ENCODE data around the gene LYL1. TPM values are rescaled to one million over a fixed set of nuclear protein-coding genes. Genes with fewer than 3 reads are reported as not detected.

Gene LYL1
- total RNA-seq, 2 donors from 2014 or later: 4.8 to 6.3 TPM

DNA sequence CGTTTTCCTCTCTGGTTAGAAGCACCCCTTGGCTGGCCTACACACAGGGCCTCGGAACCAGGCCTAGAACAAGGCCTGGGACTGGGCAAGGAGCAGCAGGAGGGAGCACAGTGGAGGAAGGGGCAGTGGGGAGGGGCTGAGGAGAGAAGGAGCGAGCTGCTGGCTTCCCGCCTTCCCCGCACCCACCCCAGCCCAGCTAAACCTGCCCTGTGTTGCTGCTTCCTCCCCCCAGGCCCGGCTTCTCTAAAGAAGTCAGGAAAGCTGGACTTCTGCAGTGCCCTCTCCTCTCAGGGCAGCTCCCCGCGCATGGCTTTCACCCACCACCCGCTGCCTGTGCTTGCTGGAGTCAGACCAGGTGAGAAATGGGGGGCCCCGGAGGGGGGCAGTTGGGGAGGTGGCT lies 24.3 kb downstream of the LYL1 start:
- no peaks in the 10 kb centered on the region for H3K27me3 Mint-ChIP-seq (ENCODE audit: low read depth)

DNA sequence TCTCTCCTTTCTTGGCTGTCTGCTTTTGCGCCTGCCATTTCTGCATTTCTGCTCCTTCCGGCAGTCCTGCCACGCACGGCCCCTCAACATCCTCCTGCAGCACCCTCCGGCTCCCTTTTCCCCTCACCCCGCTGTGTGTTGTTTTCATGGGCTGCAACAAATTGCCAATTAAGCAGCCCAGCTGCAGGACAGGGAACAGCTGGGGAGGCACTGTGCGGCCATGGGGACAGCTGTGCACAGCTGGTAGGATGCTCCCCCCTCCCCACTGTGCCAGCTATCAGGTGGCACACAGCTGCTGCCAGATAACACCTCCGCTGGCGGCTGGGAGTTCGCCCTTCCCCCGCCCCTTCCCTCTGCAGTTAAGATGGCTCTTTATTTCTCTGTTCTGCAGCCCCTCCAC lies 25.4 kb downstream of the LYL1 start:
- ATAC-seq (replicated peaks in 1 of 2) (no peak), DNase-seq (no peak)
- Mint-ChIP-seq H3K36me3 (ENCODE audit: insufficient read depth in 2 of 2) (no peaks in the 10 kb centered on the region), H3K9me3 (no peaks in the 10 kb centered on the region), H3K27ac (no peak overlapping the region), H3K27me3 (ENCODE audit: low read depth) (no peaks in the 10 kb centered on the region), H3K4me3 (no peak overlapping the region), H3K4me1 (ENCODE audit: low read depth) (no peaks in the 10 kb centered on the region)

More for the DNA sequence above, 24.3 kb downstream of the LYL1 start:
- Mint-ChIP-seq H3K4me1 (ENCODE audit: low read depth) (no peaks in the 10 kb centered on the region), H3K4me3 (no peak overlapping the region), H3K27ac (no peak overlapping the region), H3K36me3 (ENCODE audit: insufficient read depth in 2 of 2) (no peaks in the 10 kb centered on the region), H3K9me3 (no peaks in the 10 kb centered on the region)
- DNase-seq (no peak), ATAC-seq (replicated peaks in 1 of 2) (no peak)

DNA sequence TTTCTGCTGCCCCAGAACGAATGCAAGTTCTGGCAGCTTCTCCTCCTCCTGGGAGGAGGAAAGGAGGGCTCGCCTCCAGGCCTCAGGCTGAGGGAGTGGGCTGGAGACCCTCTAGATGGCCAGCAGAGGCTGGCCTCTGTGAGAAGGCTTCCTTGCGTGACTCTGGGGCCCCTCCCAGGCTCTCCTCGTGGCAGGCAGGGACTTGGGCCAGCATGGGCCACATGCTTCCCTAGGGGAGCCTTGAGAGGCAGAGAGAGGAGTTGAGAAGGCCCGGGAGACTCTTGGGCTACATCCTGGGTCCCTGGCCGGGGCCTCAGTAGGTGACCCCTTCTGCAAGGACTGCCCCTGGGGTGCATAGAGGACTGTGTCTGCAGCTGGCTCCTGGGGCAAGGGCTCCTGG lies 25.9 kb downstream of the LYL1 start:
- H3K27me3 Mint-ChIP-seq (ENCODE audit: low read depth): no peaks in the 10 kb centered on the region
- DNase-seq (no peak), ATAC-seq (replicated peaks in 1 of 2) (no peak)
- H3K4me3 Mint-ChIP-seq: no peak overlapping the region
- no peaks in the 10 kb centered on the region for H3K9me3 Mint-ChIP-seq
- H3K27ac Mint-ChIP-seq: no peak overlapping the region
- H3K4me1 Mint-ChIP-seq (ENCODE audit: low read depth): no peaks in the 10 kb centered on the region
- no peaks in the 10 kb centered on the region for H3K36me3 Mint-ChIP-seq (ENCODE audit: insufficient read depth in 2 of 2)

DNA sequence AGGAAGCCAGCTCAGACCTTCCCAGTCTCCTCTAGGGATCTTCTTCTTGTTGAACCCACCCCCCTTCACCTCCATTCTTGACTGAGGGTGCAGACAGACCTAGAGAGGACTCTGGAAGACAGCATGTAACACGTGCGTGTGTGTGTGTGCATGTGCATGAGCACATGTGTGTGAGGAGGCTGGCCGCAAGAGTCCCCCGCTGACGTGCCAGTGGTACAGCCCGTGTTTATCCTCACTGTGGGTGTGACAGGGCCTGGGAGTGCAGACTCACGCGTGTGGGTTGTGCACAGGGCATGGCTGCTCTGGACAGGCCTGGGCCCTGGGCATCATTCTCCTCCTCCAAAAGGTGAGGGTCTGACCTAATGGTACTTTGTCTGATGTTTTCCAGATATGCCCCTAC lies 26.3 kb downstream of the LYL1 start:
- ATAC-seq (replicated peaks in 1 of 2): no peak
- no peaks in the 10 kb centered on the region for H3K36me3 Mint-ChIP-seq (ENCODE audit: insufficient read depth in 2 of 2)
- H3K27ac Mint-ChIP-seq: no peak overlapping the region
- H3K9me3 Mint-ChIP-seq: no peaks in the 10 kb centered on the region
- no peaks in the 10 kb centered on the region for H3K27me3 Mint-ChIP-seq (ENCODE audit: low read depth)
- no peak for DNase-seq
- no peaks in the 10 kb centered on the region for H3K4me1 Mint-ChIP-seq (ENCODE audit: low read depth)
- H3K4me3 Mint-ChIP-seq: no peak overlapping the region

DNA sequence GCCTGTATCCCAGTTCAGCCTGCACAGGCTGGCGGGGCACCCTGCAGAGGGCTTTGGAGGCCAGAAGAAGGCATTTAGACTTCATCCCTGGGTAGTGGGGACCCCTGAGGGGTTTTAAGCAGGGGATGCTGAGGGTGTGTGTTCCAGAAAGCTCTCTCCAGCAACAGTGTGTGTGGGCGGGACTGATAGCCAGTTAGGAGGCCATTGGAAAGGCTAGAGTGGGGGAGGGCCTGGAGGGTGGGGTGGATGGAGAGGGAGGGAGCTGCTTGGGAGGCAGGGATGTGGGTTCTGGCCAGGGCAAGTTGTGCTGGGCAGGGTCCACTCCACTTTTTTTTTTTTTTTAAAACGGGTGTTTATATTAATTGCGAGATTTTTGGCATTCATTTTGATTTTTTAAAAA lies 28.3 kb downstream of the LYL1 start:
- DNase-seq (no peak), ATAC-seq (replicated peaks in 1 of 2) (no peak)
- Mint-ChIP-seq H3K4me3 (no peak overlapping the region), H3K9me3 (no peaks in the 10 kb centered on the region), H3K36me3 (ENCODE audit: insufficient read depth in 2 of 2) (no peaks in the 10 kb centered on the region), H3K27ac (no peak overlapping the region), H3K27me3 (ENCODE audit: low read depth) (no peaks in the 10 kb centered on the region), H3K4me1 (ENCODE audit: low read depth) (no peaks in the 10 kb centered on the region)

DNA sequence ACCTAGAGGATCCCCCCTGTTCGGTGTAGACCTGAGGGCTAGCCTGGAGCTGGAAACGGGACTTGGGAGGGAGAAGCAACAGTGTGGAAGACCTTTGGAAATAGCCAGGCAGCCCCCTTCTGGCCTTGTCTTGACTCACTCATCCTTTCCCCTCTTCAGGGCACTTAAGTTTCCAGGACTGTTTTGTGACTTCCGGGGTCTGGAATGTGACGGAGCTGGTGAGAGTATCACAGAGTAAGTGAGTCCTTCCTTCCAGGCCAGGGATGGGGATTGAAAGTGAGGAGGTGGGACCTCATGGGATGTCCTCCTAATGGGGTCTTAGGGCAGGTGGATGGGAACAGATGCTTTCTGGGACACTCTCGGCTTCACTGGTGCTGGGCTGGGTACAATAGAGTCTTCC lies 29.4 kb downstream of the LYL1 start:
- H3K4me3 Mint-ChIP-seq: no peak overlapping the region
- H3K27me3 Mint-ChIP-seq (ENCODE audit: low read depth): no peaks in the 10 kb centered on the region
- no peak for DNase-seq
- no peak overlapping the region for H3K27ac Mint-ChIP-seq
- H3K9me3 Mint-ChIP-seq: no peaks in the 10 kb centered on the region
- ATAC-seq (replicated peaks in 1 of 2): no peak
- no peaks in the 10 kb centered on the region for H3K4me1 Mint-ChIP-seq (ENCODE audit: low read depth)
- no peaks in the 10 kb centered on the region for H3K36me3 Mint-ChIP-seq (ENCODE audit: insufficient read depth in 2 of 2)

DNA sequence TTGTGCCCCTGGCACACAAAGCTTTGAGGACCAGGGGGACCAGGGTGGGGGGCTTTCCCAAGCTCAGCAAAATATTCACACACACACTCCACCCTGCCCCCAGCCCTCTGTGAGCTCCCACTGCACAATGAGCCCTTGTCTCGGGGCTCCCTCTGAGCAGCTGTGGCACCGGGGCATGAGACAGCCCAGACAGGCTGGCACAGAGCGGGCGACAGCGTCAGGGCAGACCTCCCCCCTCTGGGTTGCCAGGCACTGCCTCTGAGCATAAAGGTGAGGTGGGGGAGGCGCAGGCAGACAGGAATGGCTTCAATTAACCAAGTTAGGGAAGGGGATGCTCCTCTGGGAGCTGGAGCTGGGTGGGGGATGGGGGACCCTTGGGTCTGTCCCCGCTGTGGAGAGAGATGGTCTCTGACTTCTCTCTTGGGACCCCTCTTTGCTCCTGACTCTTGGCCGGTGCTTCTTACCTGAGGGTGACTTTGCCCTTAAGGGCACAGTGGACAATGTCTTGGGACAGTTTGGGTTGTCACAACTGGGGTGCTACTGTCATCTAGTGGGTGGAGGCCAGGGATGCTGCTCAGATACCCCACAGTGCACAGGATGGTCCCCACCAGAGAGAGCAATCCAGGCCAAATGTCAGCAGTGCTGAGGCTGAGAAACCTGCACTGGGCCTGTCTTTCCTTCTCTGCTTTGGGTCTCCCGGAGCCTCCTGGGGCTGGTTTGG lies 30.3 kb downstream of the LYL1 start:
- H3K4me1 Mint-ChIP-seq (ENCODE audit: low read depth): no peaks in the 10 kb centered on the region
- no peaks in the 10 kb centered on the region for H3K9me3 Mint-ChIP-seq
- no peaks in the 10 kb centered on the region for H3K27me3 Mint-ChIP-seq (ENCODE audit: low read depth)
- ATAC-seq (replicated peaks in 1 of 2) (no peak), DNase-seq (no peak)
- no peak overlapping the region for H3K4me3 Mint-ChIP-seq
- H3K36me3 Mint-ChIP-seq (ENCODE audit: insufficient read depth in 2 of 2): no peaks in the 10 kb centered on the region
- H3K27ac Mint-ChIP-seq: no peak overlapping the region

DNA sequence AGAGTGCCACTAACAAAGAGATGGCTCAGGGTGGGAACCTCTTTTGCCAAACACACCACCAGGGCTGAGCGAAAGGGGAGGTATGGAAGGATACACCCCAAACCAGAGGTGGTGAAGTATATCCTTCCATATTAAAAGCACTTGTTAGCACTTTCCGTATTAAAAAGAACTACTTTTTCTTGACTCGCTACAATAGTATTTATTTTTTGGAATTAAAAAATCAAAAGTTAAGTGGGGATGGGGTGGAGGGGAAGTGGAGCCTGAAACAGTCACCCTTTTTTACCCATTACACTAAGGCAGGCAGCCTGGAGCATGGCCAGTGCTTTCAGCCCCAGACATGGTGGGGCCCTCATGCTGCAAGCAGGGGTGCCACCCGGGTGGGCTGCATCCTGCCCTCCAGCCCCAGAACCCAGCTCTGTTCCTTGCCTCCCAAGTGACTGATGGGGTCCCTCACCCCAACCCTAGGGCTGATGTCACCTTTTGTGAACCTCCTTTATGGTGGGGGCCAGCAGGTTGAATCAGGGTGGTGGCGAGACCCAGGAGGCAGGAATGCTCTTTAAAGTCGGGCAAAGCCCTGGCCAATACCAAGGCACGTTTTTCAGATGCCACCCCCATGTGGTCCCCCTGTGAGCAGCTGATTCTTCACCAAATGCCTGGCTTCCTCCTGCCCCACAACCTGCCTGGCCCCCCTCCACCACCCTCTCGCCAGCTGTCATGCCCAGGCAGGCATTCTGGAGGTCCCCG lies 31.0 kb downstream of the LYL1 start:
- ATAC-seq (replicated peaks in 1 of 2) (no peak), DNase-seq (no peak)
- no peaks in the 10 kb centered on the region for H3K27me3 Mint-ChIP-seq (ENCODE audit: low read depth)
- H3K36me3 Mint-ChIP-seq (ENCODE audit: insufficient read depth in 2 of 2): no peaks in the 10 kb centered on the region
- no peak overlapping the region for H3K27ac Mint-ChIP-seq
- H3K9me3 Mint-ChIP-seq: no peaks in the 10 kb centered on the region
- H3K4me1 Mint-ChIP-seq (ENCODE audit: low read depth): no peaks in the 10 kb centered on the region
- H3K4me3 Mint-ChIP-seq: no peak overlapping the region

DNA sequence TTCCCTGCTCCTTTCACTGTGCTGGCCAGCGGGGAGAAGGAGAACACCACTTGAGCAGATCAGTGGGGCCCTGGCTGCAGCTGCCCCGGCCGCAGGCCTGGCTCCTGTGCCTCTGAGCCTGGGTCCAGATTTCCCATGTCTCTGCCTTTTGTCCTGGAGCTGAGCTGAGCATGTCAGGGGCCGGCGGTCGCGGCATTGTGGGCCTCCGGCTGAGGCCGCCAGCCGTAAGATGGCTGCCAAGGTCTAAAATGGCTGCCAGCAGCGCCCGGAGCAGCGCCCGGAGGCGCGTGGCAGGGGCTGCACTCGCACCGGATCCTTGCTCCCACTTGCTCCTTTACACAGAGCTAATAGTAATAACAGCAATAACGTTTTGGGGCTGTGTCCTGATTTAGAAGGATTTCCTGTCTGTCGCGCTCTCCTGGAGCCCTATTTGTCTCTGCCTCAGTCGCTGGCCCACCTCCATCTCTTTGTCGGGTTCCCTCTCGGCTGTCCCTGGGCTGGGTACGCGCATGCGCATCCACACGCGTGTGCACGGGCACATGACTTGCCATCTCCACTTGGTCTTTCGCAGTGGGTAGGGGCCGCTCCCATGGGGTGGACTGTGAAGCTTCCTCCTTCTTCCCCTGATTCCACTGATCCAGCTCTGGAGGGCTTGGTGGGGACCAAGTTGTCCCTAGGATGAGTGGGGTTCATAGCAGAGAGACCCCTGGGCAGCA lies 32.1 kb downstream of the LYL1 start:
- no peaks in the 10 kb centered on the region for H3K36me3 Mint-ChIP-seq (ENCODE audit: insufficient read depth in 2 of 2)
- no peak overlapping the region for H3K4me3 Mint-ChIP-seq
- H3K27ac Mint-ChIP-seq: no peak overlapping the region
- ATAC-seq (replicated peaks in 1 of 2) (no peak), DNase-seq (no peak)
- no peaks in the 10 kb centered on the region for H3K27me3 Mint-ChIP-seq (ENCODE audit: low read depth)
- H3K9me3 Mint-ChIP-seq: no peaks in the 10 kb centered on the region
- no peaks in the 10 kb centered on the region for H3K4me1 Mint-ChIP-seq (ENCODE audit: low read depth)

DNA sequence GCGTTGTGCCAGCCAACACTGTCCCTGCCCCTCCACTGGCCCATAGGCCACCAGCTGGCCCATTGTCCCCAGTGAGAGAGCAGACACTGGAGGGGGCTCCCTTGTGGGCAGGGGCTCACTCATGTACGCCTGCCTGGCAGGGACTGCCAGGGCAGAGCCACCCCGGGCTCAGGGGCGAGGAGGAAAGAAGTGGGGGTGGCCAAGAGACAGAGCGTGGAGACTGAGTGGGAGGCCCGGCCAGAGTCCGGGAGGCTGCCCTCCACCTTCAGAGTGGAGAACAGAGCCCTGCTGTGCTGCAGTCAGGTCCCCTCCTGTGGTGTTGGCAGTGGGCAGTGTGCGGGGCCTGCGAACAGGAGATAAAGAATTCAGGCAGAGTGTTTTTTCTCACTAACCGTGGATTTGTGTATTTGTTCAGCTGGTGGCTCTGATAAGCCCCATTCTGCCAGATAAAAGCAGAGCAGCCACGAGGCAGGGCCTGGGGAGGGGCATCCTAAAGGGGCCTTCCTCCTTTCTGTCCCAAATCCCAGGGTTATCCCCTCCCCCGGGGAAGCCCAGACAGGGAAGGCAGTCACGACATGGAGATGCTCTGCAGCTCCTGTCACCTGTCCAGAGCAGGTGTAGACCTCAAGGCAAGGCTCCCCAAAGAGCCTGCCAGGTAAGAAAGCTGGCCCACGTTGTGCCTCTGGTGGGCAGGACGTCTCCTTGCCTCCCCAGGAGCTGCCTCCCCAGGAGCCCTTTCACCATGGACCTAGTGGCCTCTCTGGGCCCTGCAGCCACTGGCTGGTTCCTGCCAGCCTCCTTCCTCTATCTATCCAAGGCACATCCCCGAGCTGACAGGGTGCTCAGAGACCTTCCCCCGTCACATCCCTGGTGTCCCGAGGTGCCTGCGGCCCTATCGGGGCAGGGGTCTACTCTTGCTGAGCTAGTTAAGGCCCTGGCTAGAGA lies 33.0 kb downstream of the LYL1 start:
- no peaks in the 10 kb centered on the region for H3K27me3 Mint-ChIP-seq (ENCODE audit: low read depth)
- no peak for DNase-seq
- no peak overlapping the region for H3K4me3 Mint-ChIP-seq
- no peak for ATAC-seq (replicated peaks in 1 of 2)
- H3K36me3 Mint-ChIP-seq (ENCODE audit: insufficient read depth in 2 of 2): no peaks in the 10 kb centered on the region
- H3K4me1 Mint-ChIP-seq (ENCODE audit: low read depth): no peaks in the 10 kb centered on the region
- no peak overlapping the region for H3K27ac Mint-ChIP-seq
- H3K9me3 Mint-ChIP-seq: no peaks in the 10 kb centered on the region

DNA sequence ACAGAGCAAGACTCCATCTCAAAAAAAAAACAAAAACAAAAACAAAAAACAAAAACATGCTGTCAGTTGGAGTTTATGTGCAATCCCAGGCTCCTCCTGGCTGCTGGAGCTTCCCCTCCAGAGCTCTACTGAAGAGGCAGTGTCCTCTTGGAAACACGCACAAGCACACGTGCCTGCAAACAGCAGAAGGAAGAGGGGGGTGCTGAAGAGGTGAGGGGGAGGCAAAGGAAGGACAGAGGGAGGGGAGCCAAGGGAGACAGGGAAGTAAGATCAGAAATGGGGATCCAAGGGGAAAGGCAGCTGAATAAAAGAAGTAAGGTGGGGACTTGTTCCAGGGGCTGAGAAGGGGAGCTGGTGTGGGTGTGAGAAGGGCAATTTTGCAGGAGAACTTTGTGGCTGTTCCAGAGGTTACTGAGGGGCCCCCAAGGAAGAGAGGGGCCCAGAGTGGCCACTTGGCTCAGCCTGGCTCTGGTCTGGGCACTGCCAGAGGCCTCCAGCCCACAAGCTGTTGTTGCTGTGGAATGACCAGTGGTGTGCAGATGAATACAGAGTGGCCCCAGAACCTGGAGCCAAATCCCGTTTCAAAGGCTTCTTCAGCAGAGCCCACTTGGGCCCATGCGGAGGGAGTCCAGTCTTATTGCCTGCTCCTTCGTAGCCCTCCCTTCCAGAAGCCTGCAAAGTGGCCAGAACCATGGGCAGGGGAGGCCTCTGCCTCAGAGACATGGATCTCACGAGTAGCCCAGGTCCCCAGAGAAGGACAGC lies 34.4 kb downstream of the LYL1 start:
- DNase-seq: no peak
- no peak for ATAC-seq (replicated peaks in 1 of 2)
- Mint-ChIP-seq H3K4me3 (no peak overlapping the region), H3K27ac (no peak overlapping the region), H3K9me3 (no peaks in the 10 kb centered on the region), H3K27me3 (ENCODE audit: low read depth) (no peaks in the 10 kb centered on the region), H3K36me3 (ENCODE audit: insufficient read depth in 2 of 2) (no peaks in the 10 kb centered on the region), H3K4me1 (ENCODE audit: low read depth) (no peaks in the 10 kb centered on the region)
